GM23338 (cell line): ENCODE results near the gene NINJ2. TPM values are rescaled to one million over a fixed set of nuclear protein-coding genes. Genes with fewer than 3 reads are reported as not detected.

Source experiments
- ATAC-seq: fragments of 200-7000 bp; cut with Tn5 transposase; 3 replicates; pipeline ENCODE4 v1.9.1; 2020
- DNase-seq: peaks from one replicate; pipeline ENCODE4 v3.0.0-alpha.2; 2015; ENCODE audit warnings: low spot score
- H2AFZ ChIP-seq: fragments of 200-600 bp; sonication (generic); 2 replicates; pipeline ENCODE4 v1.8.0; 2016; ENCODE audit warnings: antibody characterized with exemption, mild to moderate bottlenecking, moderate library complexity
- H3F3A ChIP-seq: fragments of 200-600 bp; sonication (generic); replicated peaks from 2 replicates; pipeline ENCODE4 v1.8.0; 2017; ENCODE audit warnings: antibody characterized with exemption, mixed run types, low read depth
- H3K27ac ChIP-seq: fragments of 200-600 bp; sonication (generic); 2 replicates; pipeline ENCODE4 v1.6.1; 2016; ENCODE audit warnings: low read depth
- H3K27me3 ChIP-seq: fragments of 200-600 bp; sonication (generic); 2 replicates; pipeline ENCODE4 v1.8.0; 2016; ENCODE audit warnings: mild to moderate bottlenecking, mixed run types, moderate library complexity; ENCODE audit not compliant: insufficient read depth
- H3K36me3 ChIP-seq: fragments of 200-600 bp; sonication (generic); 2 replicates; pipeline ENCODE4 v1.8.0; 2016; ENCODE audit warnings: mild to moderate bottlenecking; ENCODE audit not compliant: insufficient read depth
- H3K4me1 ChIP-seq: fragments of 200-600 bp; sonication (generic); 2 replicates; pipeline ENCODE4 v1.8.0; 2016; ENCODE audit warnings: mild to moderate bottlenecking, moderate library complexity; ENCODE audit not compliant: insufficient read depth
- H3K4me2 ChIP-seq: fragments of 200-600 bp; sonication (generic); 2 replicates; pipeline ENCODE4 v1.7.1; 2017; ENCODE audit warnings: mixed run types
- H3K4me3 ChIP-seq: fragments of 200-600 bp; sonication (generic); 2 replicates; pipeline ENCODE4 v1.6.1; 2016; ENCODE audit warnings: mixed run types
- H3K79me2 ChIP-seq: fragments of 200-600 bp; sonication (generic); replicated peaks from 2 replicates; pipeline ENCODE4 v1.8.0; 2017; ENCODE audit warnings: mild to moderate bottlenecking; ENCODE audit not compliant: insufficient read depth
- H3K9me2 ChIP-seq: fragments of 200-600 bp; sonication (generic); 2 replicates; pipeline ENCODE4 v1.8.0; 2017; ENCODE audit not compliant: insufficient read depth
- H4K20me1 ChIP-seq: fragments of 200-600 bp; sonication (generic); replicated peaks from 2 replicates; pipeline ENCODE4 v1.8.0; 2017; ENCODE audit warnings: mild to moderate bottlenecking; ENCODE audit not compliant: insufficient read depth
- H3K27ac Mint-ChIP-seq: 2 replicates; pipeline ENCODE4 v1.8.0; 2020; ENCODE audit warnings: inconsistent platforms, mild to moderate bottlenecking, moderate library complexity, mixed read lengths
- H3K27me3 Mint-ChIP-seq: 3 replicates; pipeline ENCODE4 v1.8.0; 2022; ENCODE audit warnings: low read depth, mild to moderate bottlenecking, moderate library complexity, mixed read lengths, inconsistent platforms; ENCODE audit not compliant: insufficient read depth, poor library complexity
- H3K36me3 Mint-ChIP-seq: 3 replicates; pipeline ENCODE4 v1.8.0; 2021; ENCODE audit warnings: low read depth, mild to moderate bottlenecking, inconsistent platforms, moderate library complexity, mixed read lengths
- H3K4me1 Mint-ChIP-seq: 3 replicates; pipeline ENCODE4 v1.8.0; 2020; ENCODE audit warnings: mild to moderate bottlenecking, inconsistent platforms, mixed read lengths
- H3K4me3 Mint-ChIP-seq: 3 replicates; pipeline ENCODE4 v1.8.0; 2021; ENCODE audit warnings: moderate library complexity, mild to moderate bottlenecking, inconsistent platforms, mixed read lengths
- H3K9me3 Mint-ChIP-seq: 3 replicates; pipeline ENCODE4 v1.8.0; 2020; ENCODE audit warnings: moderate library complexity, mild to moderate bottlenecking, inconsistent platforms, mixed read lengths
- POLR2AphosphoS5 ChIP-seq: IDR thresholded peaks from 2 replicates; pipeline ENCODE4 v1.6.1; 2016; ENCODE audit warnings: antibody characterized with exemption, low read depth
- ZNF114 ChIP-seq: fragments of 250-450 bp; sonication (Bioruptor Pico); IDR thresholded peaks from 2 replicates; pipeline ENCODE4 v1.5.0; 2020; ENCODE audit warnings: mild to moderate bottlenecking, moderate library complexity
- ZNF331 ChIP-seq: fragments of 250-450 bp; sonication (Bioruptor Pico); IDR thresholded peaks from 2 replicates; pipeline ENCODE4 v1.5.0; 2020; ENCODE audit warnings: low read depth, mild to moderate bottlenecking, moderate library complexity
- ZNF462 ChIP-seq: fragments of 250-450 bp; sonication (Bioruptor Pico); IDR thresholded peaks from 2 replicates; pipeline ENCODE4 v1.5.0; 2020; ENCODE audit warnings: mild to moderate bottlenecking, moderate library complexity
- polyA plus RNA-seq: library from polyadenylated mRNA; unstranded; fragments of >200 nt; fragmentation: Nextera tagmentation; extraction: Ambion mirVana; gene quantifications from 2 replicates; pipeline ENCODE4 v1.2.1, GENCODE V29; 2016
- total RNA-seq: library from RNA; depleted of rRNA; stranded (reverse); fragments of >200 nt; shearing (Covaris generic); gene quantifications from 2 replicates; pipeline ENCODE4 v1.2.3, GENCODE V29; 2014

Gene NINJ2
- total and polyA plus RNA-seq, 2 experiments from 2014 or later: 0.94 to 2.6 TPM

DNA sequence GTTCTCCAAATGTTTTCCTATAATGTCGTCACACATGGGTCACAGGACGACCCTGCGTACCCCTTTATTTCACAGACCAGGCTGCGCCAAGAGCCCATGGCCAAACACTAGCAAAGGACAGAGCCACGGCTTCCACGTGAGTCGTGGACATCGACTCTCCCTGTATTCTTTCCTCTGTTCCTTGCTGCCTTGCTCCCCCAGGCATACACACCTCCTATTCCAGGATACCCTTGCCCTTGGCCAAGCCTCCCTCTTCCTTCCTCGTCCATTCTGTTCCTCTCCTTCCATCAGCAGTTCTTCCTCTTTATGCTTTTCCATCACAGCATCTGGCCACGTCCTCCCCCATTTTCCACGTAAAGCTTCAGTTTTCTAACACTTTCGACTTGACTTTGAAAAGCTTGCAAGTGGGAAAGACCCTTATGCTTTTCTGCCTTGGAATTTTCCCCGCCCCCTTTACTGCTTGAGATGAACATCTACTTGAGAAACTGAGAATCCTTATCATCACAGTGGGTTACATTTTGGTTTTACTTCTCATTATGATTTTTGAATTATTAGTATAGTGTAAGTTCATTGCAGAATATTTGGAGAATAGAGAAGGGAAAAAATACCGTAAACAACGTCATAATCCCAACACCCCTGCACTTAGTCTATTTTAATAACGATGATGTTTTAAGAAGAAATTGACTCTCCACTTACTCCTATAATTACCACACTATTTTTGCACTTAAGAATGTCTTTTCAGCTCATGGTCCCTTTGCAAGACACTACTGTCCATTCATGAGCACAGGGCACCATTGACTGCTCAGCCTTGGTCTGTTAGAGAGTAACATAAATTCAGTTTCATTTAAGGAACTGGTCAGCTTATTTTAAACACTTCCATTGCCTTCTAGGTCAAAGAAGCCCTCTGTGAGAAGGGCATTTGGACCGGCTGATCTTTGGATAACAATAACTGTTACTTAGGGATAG, 15.8 kb upstream of the NINJ2 start:
- Histone ChIP-seq H3F3A (no peaks in the 10 kb centered on the region), H3K9me2 (no peaks in the 10 kb centered on the region), H2AFZ (peak overlapping the region; percentile 81; the same call in 1 of the 2 replicates), H3K4me2 (no peak overlapping the region), H3K27ac (no peak overlapping the region), H3K4me3 (no peak overlapping the region), H3K79me2 (no peaks in the 10 kb centered on the region), H3K27me3 (no peaks in the 10 kb centered on the region), H3K36me3 (no peaks in the 10 kb centered on the region), H4K20me1 (no peaks in the 10 kb centered on the region), H3K4me1 (no peaks in the 10 kb centered on the region)
- Mint-ChIP-seq H3K9me3 (no peaks in the 10 kb centered on the region; the same call in 2 of the 3 replicates), H3K36me3 (no peaks in the 10 kb centered on the region), H3K4me3 (no peak overlapping the region), H3K27me3 (peaks cover 4% of the 10 kb centered on the region), H3K4me1 (no peaks in the 10 kb centered on the region), H3K27ac (no peak overlapping the region)
- no peak for ATAC-seq
- TF ChIP-seq ZNF114 (CRISPR knock-in tag): no peak
- TF ChIP-seq POLR2AphosphoS5: no peak
- TF ChIP-seq ZNF462 (CRISPR knock-in tag): no peak
- DNase-seq: no peak

- ATAC-seq (no peak), DNase-seq (no peak)
- H4K20me1 ChIP-seq: no peaks in the 10 kb centered on the region
- H3K36me3 ChIP-seq: no peaks in the 10 kb centered on the region
- no peaks in the 10 kb centered on the region for H3K36me3 Mint-ChIP-seq
- no peak overlapping the region for H3K4me2 ChIP-seq
- H3K27ac ChIP-seq: no peak overlapping the region
- H3K4me1 Mint-ChIP-seq: no peaks in the 10 kb centered on the region
- no peaks in the 10 kb centered on the region for H3K27me3 ChIP-seq
- H3K4me3 Mint-ChIP-seq: no peak overlapping the region
- H3K79me2 ChIP-seq: no peaks in the 10 kb centered on the region
- TF ChIP-seq ZNF331: no peak
- H3K4me1 ChIP-seq: no peaks in the 10 kb centered on the region
- H3K4me3 ChIP-seq: no peak overlapping the region
- no peak overlapping the region for H2AFZ ChIP-seq
- H3K27me3 Mint-ChIP-seq: peaks cover 5% of the 10 kb centered on the region
- H3F3A ChIP-seq: no peaks in the 10 kb centered on the region
- no peaks in the 10 kb centered on the region; the same call in 2 of the 3 replicates for H3K9me3 Mint-ChIP-seq
- H3K9me2 ChIP-seq: no peaks in the 10 kb centered on the region
- H3K27ac Mint-ChIP-seq: no peak overlapping the region
Observed at GRCh38 chr12:675562-675961, 12.3 kb upstream of the NINJ2 start.
